ENCODE data around the gene DUSP1. TPM values are rescaled to one million over a fixed set of nuclear protein-coding genes. Genes with fewer than 3 reads are reported as not detected.

The DUSP1 gene
- total and polyA plus RNA-seq, 2 experiments from 2014 or later = 547 to 583 TPM

- Histone ChIP-seq H3K27ac (no peak overlapping the region), H3K9me3 (ENCODE audit: low read depth) (no peaks in the 10 kb centered on the region), H2AFZ (no peak overlapping the region), H3K4me3 (no peak overlapping the region), H3K79me2 (no peaks in the 10 kb centered on the region), H3K36me3 (replicated peaks; ENCODE audit: insufficient read depth, low read depth) (no peaks in the 10 kb centered on the region), H4K20me1 (ENCODE audit: insufficient read depth, poor library complexity, severe bottlenecking) (no peaks in the 10 kb centered on the region), H3K4me1 (ENCODE audit: insufficient read depth) (peaks cover 16% of the 10 kb centered on the region), H3K4me2 (no peak overlapping the region), H3K9me2 (replicated peaks; ENCODE audit: insufficient read depth) (no peaks in the 10 kb centered on the region), H3K27me3 (no peaks in the 10 kb centered on the region)
- WGBS (ENCODE audit: low lambda C conversion rate, missing lambda C conversion rate) = 94% methylated on average over 6 of the region's 6 CpGs
- TF ChIP-seq CTCF (IDR thresholded peaks at IDR 0.05; ENCODE audit: poor library complexity) (no peak), EZH2phosphoT487 (IDR thresholded peaks at IDR 0.05; ENCODE audit: low read depth, severe bottlenecking, unreplicated experiment) (no peak), EZH2 (IDR thresholded peaks at IDR 0.05; ENCODE audit: borderline replicate concordance) (no peak)
- no peak for DNase-seq (ENCODE audit: low spot score)
These were observed 40.8 kb downstream of the DUSP1 start for GRCh38 chr5:172730222-172730621.

GRCh38 chr5:172729588-172729987 lies 41.4 kb downstream of the DUSP1 start:
- TF ChIP-seq EZH2phosphoT487 (IDR thresholded peaks at IDR 0.05; ENCODE audit: low read depth, severe bottlenecking, unreplicated experiment) (no peak), CTCF (IDR thresholded peaks at IDR 0.05; ENCODE audit: poor library complexity) (no peak), EZH2 (IDR thresholded peaks at IDR 0.05; ENCODE audit: borderline replicate concordance) (no peak)

GRCh38 chr5:172728481-172729241 lies 42.3 kb downstream of the DUSP1 start:
- DNase-seq (ENCODE audit: low spot score) = no peak
- no peak overlapping the region for H3K4me3 ChIP-seq
- H3K9me3 ChIP-seq (ENCODE audit: low read depth) = no peaks in the 10 kb centered on the region
- no peaks in the 10 kb centered on the region for H3K9me2 ChIP-seq (replicated peaks; ENCODE audit: insufficient read depth)
- H3K79me2 ChIP-seq = no peaks in the 10 kb centered on the region
- H3K27ac ChIP-seq = no peak overlapping the region
- 82% methylated on average over 10 of the region's 10 CpGs for WGBS (ENCODE audit: low lambda C conversion rate, missing lambda C conversion rate)
- H3K4me1 ChIP-seq (ENCODE audit: insufficient read depth) = peaks cover 8% of the 10 kb centered on the region
- H3K4me2 ChIP-seq = no peak overlapping the region
- H2AFZ ChIP-seq = no peak overlapping the region
- no peaks in the 10 kb centered on the region for H3K27me3 ChIP-seq
- no peaks in the 10 kb centered on the region for H3K36me3 ChIP-seq (replicated peaks; ENCODE audit: insufficient read depth, low read depth)
- no peaks in the 10 kb centered on the region for H4K20me1 ChIP-seq (ENCODE audit: insufficient read depth, poor library complexity, severe bottlenecking)
- TF ChIP-seq EZH2phosphoT487 (IDR thresholded peaks at IDR 0.05; ENCODE audit: low read depth, severe bottlenecking, unreplicated experiment) = no peak
- TF ChIP-seq CTCF (IDR thresholded peaks at IDR 0.05; ENCODE audit: poor library complexity) = no peak
- no peak for TF ChIP-seq EZH2 (IDR thresholded peaks at IDR 0.05; ENCODE audit: borderline replicate concordance)

More at GRCh38 chr5:172729588-172729987, 41.4 kb downstream of the DUSP1 start:
- DNase-seq (ENCODE audit: low spot score) = no peak
- H3K4me1 ChIP-seq (ENCODE audit: insufficient read depth) = peaks cover 16% of the 10 kb centered on the region
- no peak overlapping the region for H3K4me3 ChIP-seq
- H3K9me2 ChIP-seq (replicated peaks; ENCODE audit: insufficient read depth) = no peaks in the 10 kb centered on the region
- H3K9me3 ChIP-seq (ENCODE audit: low read depth) = no peaks in the 10 kb centered on the region
- no peak overlapping the region for H3K27ac ChIP-seq
- H4K20me1 ChIP-seq (ENCODE audit: insufficient read depth, poor library complexity, severe bottlenecking) = no peaks in the 10 kb centered on the region
- H3K79me2 ChIP-seq = no peaks in the 10 kb centered on the region
- no peaks in the 10 kb centered on the region for H3K36me3 ChIP-seq (replicated peaks; ENCODE audit: insufficient read depth, low read depth)
- no peak overlapping the region for H2AFZ ChIP-seq
- no peaks in the 10 kb centered on the region for H3K27me3 ChIP-seq
- no peak overlapping the region for H3K4me2 ChIP-seq
- 94% methylated on average over 13 of the region's 13 CpGs for WGBS (ENCODE audit: low lambda C conversion rate, missing lambda C conversion rate)

Data from hepatocyte (in vitro differentiated cells).